Kidney tubule cell (primary cell): ENCODE measurements around the gene MSMB.
A peak's percentile ranks its signal among the peaks of the same experiment; 100 is the strongest.

Experiments used
- DNase-seq: peaks from one replicate; pipeline ENCODE4 v3.0.0-alpha.2; 2018; ENCODE audit warnings: low spot score

Gene MSMB

GRCh38 chr10:46033602-46034011 is 12.5 kb downstream of the MSMB start:
- DNase-seq, result peak; percentile 91

GRCh38 chr10:46031648-46032532 is 14.2 kb downstream of the MSMB start:
- DNase-seq, result no peak

GRCh38 chr10:46030091-46030937 is 15.8 kb downstream of the MSMB start, which contains the start of gene NCOA4:
Gene NCOA4 (minus strand): TSS chr10:46030623. CDS start chr10:46016680, 13,943 bp downstream.
- DNase-seq, result peak; percentile 98

GRCh38 chr10:46029461-46030030 is 16.5 kb downstream of the MSMB start:
- no peak for DNase-seq

GRCh38 chr10:46028584-46029460 is 17.2 kb downstream of the MSMB start:
- peak; percentile 91 for DNase-seq

GRCh38 chr10:46026106-46026505 is 20.0 kb downstream of the MSMB start:
- no peak for DNase-seq

GRCh38 chr10:46025406-46025805 is 20.7 kb downstream of the MSMB start:
- no peak for DNase-seq

GRCh38 chr10:46024948-46025347 is 21.1 kb downstream of the MSMB start:
- DNase-seq, result no peak

- DNase-seq, result peak; percentile 96
These were observed 22.9 kb downstream of the MSMB start for GRCh38 chr10:46022978-46023702.

- DNase-seq, result no peak
These were observed 25.8 kb downstream of the MSMB start for GRCh38 chr10:46020344-46020657.

GRCh38 chr10:46019569-46020343 is 26.3 kb downstream of the MSMB start:
- peak; percentile 35 for DNase-seq

- peak; percentile 63 for DNase-seq
These were observed 26.9 kb downstream of the MSMB start for GRCh38 chr10:46019177-46019528.

GRCh38 chr10:46018453-46019176 is 27.5 kb downstream of the MSMB start:
- DNase-seq, result no peak

GRCh38 chr10:46017733-46018132 is 28.3 kb downstream of the MSMB start:
- DNase-seq, result no peak

- DNase-seq, result no peak
These were observed 29.3 kb downstream of the MSMB start for GRCh38 chr10:46016811-46017210.

- no peak for DNase-seq
These were observed 29.9 kb downstream of the MSMB start for GRCh38 chr10:46016190-46016589.

GRCh38 chr10:46014683-46015405 is 31.2 kb downstream of the MSMB start:
- no peak for DNase-seq

- DNase-seq, result peak; percentile 37
These were observed 31.9 kb downstream of the MSMB start for GRCh38 chr10:46014206-46014605.

- DNase-seq, result no peak
These were observed 33.3 kb downstream of the MSMB start for GRCh38 chr10:46012746-46013145.
